HCT116 (cell line): ENCODE measurements around the gene SKI. TPM values are rescaled to one million over a fixed set of nuclear protein-coding genes. Genes with fewer than 3 reads are reported as not detected.

Experiments used
- ATAC-seq: fragments of 200-7000 bp; cut with Tn5 transposase; 2 replicates; pipeline ENCODE4 v1.9.1; 2020; ENCODE audit warnings: mild to moderate bottlenecking, moderate library complexity
- BruUV-seq: library from RNA; stranded (reverse); fragments of 400-500 nt; replicated peaks from 2 replicates; lab custom pipeline; 2021; lab: Mats Ljungman, UMichigan
- CTCF ChIA-PET: fragments of 300-600 bp; sonication (Branson Sonifier 250); formaldehyde crosslinking; loops from one replicate; lab custom pipeline; 2021; ENCODE audit warnings: antibody characterized with exemption; lab: Charles Lee
- POLR2A ChIA-PET: fragments of 300-600, 350-600 bp; sonication (Branson Sonifier 250); formaldehyde crosslinking; loops from one replicate; lab custom pipeline; 2021; ENCODE audit warnings: antibody characterized with exemption; lab: Charles Lee
- RAD21 ChIA-PET, 2 experiments: fragments of 300-600 bp; sonication (Branson Sonifier 250); formaldehyde crosslinking; loops; one replicate each; lab custom pipeline; 2023; ENCODE audit warnings: low total read pairs in 2 of 2; ENCODE audit not compliant: uncharacterized antibody in 2 of 2, unreplicated experiment in 2 of 2, low non-redundant PET in 1 of 2; lab: Charles Lee
- DNase-seq: peaks from one replicate; pipeline ENCODE4 v3.0.0-alpha.2; 2010; ENCODE audit warnings: low read depth, low spot score
- H2AFZ ChIP-seq: fragments of 200-600 bp; shearing (Covaris generic), sonication (generic); 2 replicates; pipeline ENCODE4 v1.6.1; 2017; ENCODE audit warnings: low read depth, mixed run types, mixed read lengths, antibody characterized with exemption, low read length; ENCODE audit not compliant: poor library complexity, severe bottlenecking
- H3K27ac ChIP-seq: 2 replicates; pipeline ENCODE4 v1.5.1; 2012; ENCODE audit warnings: low read depth, low read length
- H3K27me3 ChIP-seq: fragments of 200-600 bp; sonication (generic); 2 replicates; pipeline ENCODE4 v1.6.1; 2016; ENCODE audit warnings: mixed run types, low read length, mixed read lengths; ENCODE audit not compliant: insufficient read depth
- H3K36me3 ChIP-seq, 2 experiments: fragments of 200-500 bp in 1 of 2; fragments of 200-600 bp in 1 of 2; sonication (Bioruptor generic) in 1 of 2; sonication (generic) in 1 of 2; 2 replicates each; pipeline versions ENCODE4 v1.5.1 to v1.6.1; 2014 to 2016; ENCODE audit warnings: low read length in 2 of 2, inconsistent platforms in 1 of 2, mixed read lengths in 1 of 2, mixed run types in 1 of 2; ENCODE audit not compliant: insufficient read depth in 2 of 2, control insufficient read depth in 1 of 2
- H3K4me1 ChIP-seq, 2 experiments: fragments of 200-600 bp in 1 of 2; sonication (generic) in 1 of 2; 2 replicates each; pipeline versions ENCODE4 v1.5.1 to v1.6.1; 2012 to 2017; ENCODE audit warnings: low read length in 2 of 2, inconsistent platforms in 1 of 2, mild to moderate bottlenecking in 1 of 2, mixed read lengths in 1 of 2, mixed run types in 1 of 2, moderate library complexity in 1 of 2; ENCODE audit not compliant: insufficient read depth in 2 of 2, control insufficient read depth in 1 of 2
- H3K4me2 ChIP-seq: fragments of 200-600 bp; sonication (generic); 2 replicates; pipeline ENCODE4 v1.6.1; 2017; ENCODE audit warnings: mixed run types, low read length, mixed read lengths
- H3K4me3 ChIP-seq, 2 experiments: fragments of 200-600 bp in 1 of 2; sonication (generic) in 1 of 2; replicated peaks in 1 of 2; 2 replicates each; pipeline ENCODE4 v1.5.1; 2011 to 2016; ENCODE audit warnings: low read length in 2 of 2, control low read depth in 1 of 2, low read depth in 1 of 2, mild to moderate bottlenecking in 1 of 2, mixed read lengths in 1 of 2, mixed run types in 1 of 2
- H3K79me2 ChIP-seq: fragments of 200-600 bp; sonication (generic); 2 replicates; pipeline ENCODE4 v1.6.1; 2017; ENCODE audit warnings: mild to moderate bottlenecking, mixed run types, low read length, moderate library complexity, mixed read lengths; ENCODE audit not compliant: insufficient read depth
- H3K9ac ChIP-seq: fragments of 200-600 bp; sonication (generic); 2 replicates; pipeline ENCODE4 v1.6.1; 2016; ENCODE audit warnings: low read length, mixed read lengths
- H3K9me2 ChIP-seq: fragments of 200-600 bp; sonication (generic), shearing (Covaris generic); 2 replicates; pipeline ENCODE4 v1.6.1; 2017; ENCODE audit warnings: mixed run types, mild to moderate bottlenecking, moderate library complexity; ENCODE audit not compliant: insufficient read depth
- H3K9me3 ChIP-seq, 2 experiments: fragments of 200-500 bp in 1 of 2; fragments of 200-600 bp in 1 of 2; sonication (Bioruptor generic) in 1 of 2; sonication (generic) in 1 of 2; 2 replicates each; pipeline ENCODE4 v1.6.1; 2014 to 2017; ENCODE audit warnings: low read length in 2 of 2, mixed read lengths in 2 of 2, inconsistent platforms in 1 of 2, low read depth in 1 of 2, mild to moderate bottlenecking in 1 of 2, mixed run types in 1 of 2, moderate library complexity in 1 of 2; ENCODE audit not compliant: control insufficient read depth in 1 of 2, insufficient read depth in 1 of 2
- H4K20me1 ChIP-seq: fragments of 200-600 bp; sonication (generic), shearing (Covaris generic); 2 replicates; pipeline ENCODE4 v1.6.1; 2017; ENCODE audit warnings: mixed run types, mild to moderate bottlenecking, moderate library complexity; ENCODE audit not compliant: insufficient read depth
- EZH2 ChIP-seq: fragments of 200-600 bp; sonication (generic); IDR thresholded peaks from 2 replicates; pipeline ENCODE4 v1.6.1; 2017; ENCODE audit warnings: antibody characterized with exemption, mixed run types
- JUND ChIP-seq: IDR thresholded peaks from 2 replicates; pipeline ENCODE4 v1.6.1; 2012
- POLR2A ChIP-seq: IDR thresholded peaks from 2 replicates; pipeline ENCODE4 v1.7.0; 2011; ENCODE audit warnings: borderline replicate concordance; ENCODE audit not compliant: insufficient read depth, insufficient read length; ENCODE audit errors: extremely low read depth
- RAD21 ChIP-seq: IDR thresholded peaks from 2 replicates; pipeline ENCODE4 v1.6.1; 2012; ENCODE audit warnings: low read depth, mild to moderate bottlenecking
- SP1 ChIP-seq: IDR thresholded peaks from 2 replicates; pipeline ENCODE4 v1.6.1; 2012; ENCODE audit warnings: low read depth
- TCF7L2 ChIP-seq: IDR thresholded peaks from 2 replicates; pipeline ENCODE4 v1.7.0; 2011; ENCODE audit warnings: borderline replicate concordance, inconsistent platforms; ENCODE audit not compliant: insufficient read depth, insufficient read length; ENCODE audit errors: extremely low read depth
- intact Hi-C: fragments of 100-400 bp; cut with micrococcal nuclease; formaldehyde crosslinking; loops from 2 replicates; pipeline ENCODE4 v1.10.0; 2022
- total RNA-seq: library from RNA; stranded (reverse); gene quantifications from one replicate; pipeline ENCODE4 v1.2.1, GENCODE V29; 2021; ENCODE audit not compliant: unreplicated experiment
- TF ChIP-seq, protein P1 (sequence below), 3 experiments: fragments of 200-600 bp in 1 of 3; sonication (generic) in 1 of 3; IDR thresholded peaks in 2 of 3; conservative IDR thresholded peaks in 1 of 3; 2 replicates each; pipeline ENCODE4 v1.5.1; 2012 to 2017; ENCODE audit warnings: low read depth in 2 of 3, low read length in 2 of 3, antibody characterized with exemption in 1 of 3, borderline replicate concordance in 1 of 3, control low read depth in 1 of 3, mild to moderate bottlenecking in 1 of 3, mixed read lengths in 1 of 3, mixed run types in 1 of 3, moderate library complexity in 1 of 3; ENCODE audit not compliant: insufficient read depth in 1 of 3

Gene SKI
- total RNA-seq, 1 experiment from 2014 or later, result 56.2 TPM

DNA sequence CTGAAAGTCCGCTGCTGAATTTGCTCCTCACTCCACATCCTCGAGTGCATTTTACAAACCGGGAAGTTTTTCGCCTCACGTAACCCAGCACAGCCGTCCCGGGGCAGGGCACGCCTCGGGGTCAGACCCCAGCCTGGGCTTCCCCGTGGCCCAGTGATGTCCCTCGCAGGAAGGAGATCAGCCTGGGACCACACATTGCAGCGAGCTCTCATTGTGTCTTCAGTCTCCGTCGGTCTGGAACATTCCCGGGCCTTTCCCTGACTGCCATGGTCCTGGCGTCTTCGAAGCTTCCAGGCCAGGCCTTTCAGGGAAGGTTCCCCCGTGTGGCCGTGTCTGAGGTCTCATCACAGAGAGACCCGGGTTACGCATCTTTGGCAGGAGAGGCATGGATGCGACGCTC, 119.8 kb downstream of the SKI start:
- ATAC-seq (no peak), DNase-seq (no peak)
- Histone ChIP-seq H3K27ac (no peak overlapping the region), H3K9ac (no peak overlapping the region), H4K20me1 (no peaks in the 10 kb centered on the region), H3K36me3 (no peaks in the 10 kb centered on the region), H3K79me2 (no peaks in the 10 kb centered on the region), H3K9me3 (no peaks in the 10 kb centered on the region), H3K4me1 (no peaks in the 10 kb centered on the region), H3K4me2 (no peak overlapping the region), H3K9me2 (no peaks in the 10 kb centered on the region), H2AFZ (no peak overlapping the region), H3K4me3 (no peak overlapping the region), H3K27me3 (no peaks in the 10 kb centered on the region)
- TF ChIP-seq JUND (no peak), RAD21 (no peak), TCF7L2 (no peak), POLR2A (no peak), EZH2 (no peak), SP1 (no peak)
- TF ChIP-seq, protein P1, sequence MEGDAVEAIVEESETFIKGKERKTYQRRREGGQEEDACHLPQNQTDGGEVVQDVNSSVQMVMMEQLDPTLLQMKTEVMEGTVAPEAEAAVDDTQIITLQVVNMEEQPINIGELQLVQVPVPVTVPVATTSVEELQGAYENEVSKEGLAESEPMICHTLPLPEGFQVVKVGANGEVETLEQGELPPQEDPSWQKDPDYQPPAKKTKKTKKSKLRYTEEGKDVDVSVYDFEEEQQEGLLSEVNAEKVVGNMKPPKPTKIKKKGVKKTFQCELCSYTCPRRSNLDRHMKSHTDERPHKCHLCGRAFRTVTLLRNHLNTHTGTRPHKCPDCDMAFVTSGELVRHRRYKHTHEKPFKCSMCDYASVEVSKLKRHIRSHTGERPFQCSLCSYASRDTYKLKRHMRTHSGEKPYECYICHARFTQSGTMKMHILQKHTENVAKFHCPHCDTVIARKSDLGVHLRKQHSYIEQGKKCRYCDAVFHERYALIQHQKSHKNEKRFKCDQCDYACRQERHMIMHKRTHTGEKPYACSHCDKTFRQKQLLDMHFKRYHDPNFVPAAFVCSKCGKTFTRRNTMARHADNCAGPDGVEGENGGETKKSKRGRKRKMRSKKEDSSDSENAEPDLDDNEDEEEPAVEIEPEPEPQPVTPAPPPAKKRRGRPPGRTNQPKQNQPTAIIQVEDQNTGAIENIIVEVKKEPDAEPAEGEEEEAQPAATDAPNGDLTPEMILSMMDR (IDR thresholded peaks at IDR 0.05 in 2 of 3, conservative IDR thresholded peaks at IDR 0.05 in 1 of 3; ENCODE audit: borderline replicate concordance in 1 of 3, insufficient read depth in 1 of 3, low read depth in 2 of 3, low read length in 2 of 3), result no peak
- ChIA-PET POLR2A (no interaction called here), RAD21 (no interaction called here), CTCF (no interaction called here)
- intact Hi-C loops, result no loop called here
- BruUV-seq, result no TSS peak
